ENCODE measurements around the gene RPL13A.

Gene RPL13A

DNA sequence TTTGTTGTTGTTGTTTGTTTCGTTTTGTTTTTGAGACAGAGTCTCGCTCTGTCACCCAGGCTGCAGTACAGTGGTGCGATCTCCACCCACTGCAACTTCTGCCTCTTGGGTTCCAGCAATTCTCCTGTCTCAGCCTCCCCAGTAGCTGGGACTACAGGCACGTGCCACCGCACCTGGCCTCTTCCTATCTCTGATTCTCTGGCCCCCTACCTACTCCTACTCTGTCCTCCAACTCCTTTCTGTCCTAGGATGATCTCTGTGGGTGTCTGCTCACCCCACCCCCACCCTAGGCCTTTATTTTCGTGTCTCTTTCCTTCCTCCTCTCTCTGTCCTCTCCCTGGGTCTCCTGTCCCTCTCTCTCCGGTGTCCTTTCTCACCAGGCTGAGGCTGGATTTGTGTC, 37.0 kb upstream of the RPL13A start:
- DNase-seq (ENCODE audit: low spot score) = no peak
- TF ChIP-seq, protein P1, sequence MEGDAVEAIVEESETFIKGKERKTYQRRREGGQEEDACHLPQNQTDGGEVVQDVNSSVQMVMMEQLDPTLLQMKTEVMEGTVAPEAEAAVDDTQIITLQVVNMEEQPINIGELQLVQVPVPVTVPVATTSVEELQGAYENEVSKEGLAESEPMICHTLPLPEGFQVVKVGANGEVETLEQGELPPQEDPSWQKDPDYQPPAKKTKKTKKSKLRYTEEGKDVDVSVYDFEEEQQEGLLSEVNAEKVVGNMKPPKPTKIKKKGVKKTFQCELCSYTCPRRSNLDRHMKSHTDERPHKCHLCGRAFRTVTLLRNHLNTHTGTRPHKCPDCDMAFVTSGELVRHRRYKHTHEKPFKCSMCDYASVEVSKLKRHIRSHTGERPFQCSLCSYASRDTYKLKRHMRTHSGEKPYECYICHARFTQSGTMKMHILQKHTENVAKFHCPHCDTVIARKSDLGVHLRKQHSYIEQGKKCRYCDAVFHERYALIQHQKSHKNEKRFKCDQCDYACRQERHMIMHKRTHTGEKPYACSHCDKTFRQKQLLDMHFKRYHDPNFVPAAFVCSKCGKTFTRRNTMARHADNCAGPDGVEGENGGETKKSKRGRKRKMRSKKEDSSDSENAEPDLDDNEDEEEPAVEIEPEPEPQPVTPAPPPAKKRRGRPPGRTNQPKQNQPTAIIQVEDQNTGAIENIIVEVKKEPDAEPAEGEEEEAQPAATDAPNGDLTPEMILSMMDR (IDR thresholded peaks at IDR 0.05; ENCODE audit: extremely low read depth, missing control alignments) = no peak

DNA sequence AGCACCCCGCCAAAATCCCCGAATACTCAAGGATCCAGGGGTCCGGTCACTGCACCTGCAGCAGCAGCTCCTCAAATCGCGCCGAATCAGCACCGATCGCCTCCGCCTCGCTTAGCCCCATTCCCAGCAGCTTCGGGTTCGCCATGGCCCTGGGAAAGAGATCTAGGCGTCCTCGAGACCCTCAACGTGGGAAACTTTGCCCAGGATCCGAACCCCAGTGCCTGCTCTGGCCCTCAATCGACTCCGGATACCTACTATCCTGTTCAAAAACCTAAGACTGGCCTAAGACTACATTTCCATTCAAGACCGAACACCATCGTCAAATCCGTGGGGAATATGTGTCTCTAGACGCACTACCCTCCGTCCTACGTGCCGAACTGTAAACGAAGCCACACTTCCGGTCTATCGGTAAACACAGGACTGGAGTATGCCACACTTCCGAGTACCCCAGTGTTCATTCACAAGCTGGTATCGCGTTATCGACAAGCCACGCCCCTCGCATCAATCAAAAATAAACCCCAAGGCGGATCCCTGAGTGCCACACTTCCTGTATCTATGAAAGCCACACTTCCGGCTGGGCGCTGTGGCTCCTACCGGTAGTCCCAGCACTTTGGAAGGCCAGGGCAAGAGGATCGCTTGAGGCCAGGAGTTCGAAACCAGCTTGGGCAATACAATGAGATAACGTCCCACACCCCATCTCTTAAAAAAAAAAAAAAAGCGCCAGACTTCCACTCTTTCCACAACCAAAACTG, 35.8 kb upstream of the RPL13A start, which contains the start of gene PIH1D1:
PIH1D1 (minus strand) TSS at position 385 of the 752 bp plus-strand sequence; CDS start at position 145, 240 bp downstream.
- peak; percentile 90 for DNase-seq (ENCODE audit: low spot score)
- TF ChIP-seq, protein P1 (IDR thresholded peaks at IDR 0.05; ENCODE audit: extremely low read depth, missing control alignments) = no peak

DNA sequence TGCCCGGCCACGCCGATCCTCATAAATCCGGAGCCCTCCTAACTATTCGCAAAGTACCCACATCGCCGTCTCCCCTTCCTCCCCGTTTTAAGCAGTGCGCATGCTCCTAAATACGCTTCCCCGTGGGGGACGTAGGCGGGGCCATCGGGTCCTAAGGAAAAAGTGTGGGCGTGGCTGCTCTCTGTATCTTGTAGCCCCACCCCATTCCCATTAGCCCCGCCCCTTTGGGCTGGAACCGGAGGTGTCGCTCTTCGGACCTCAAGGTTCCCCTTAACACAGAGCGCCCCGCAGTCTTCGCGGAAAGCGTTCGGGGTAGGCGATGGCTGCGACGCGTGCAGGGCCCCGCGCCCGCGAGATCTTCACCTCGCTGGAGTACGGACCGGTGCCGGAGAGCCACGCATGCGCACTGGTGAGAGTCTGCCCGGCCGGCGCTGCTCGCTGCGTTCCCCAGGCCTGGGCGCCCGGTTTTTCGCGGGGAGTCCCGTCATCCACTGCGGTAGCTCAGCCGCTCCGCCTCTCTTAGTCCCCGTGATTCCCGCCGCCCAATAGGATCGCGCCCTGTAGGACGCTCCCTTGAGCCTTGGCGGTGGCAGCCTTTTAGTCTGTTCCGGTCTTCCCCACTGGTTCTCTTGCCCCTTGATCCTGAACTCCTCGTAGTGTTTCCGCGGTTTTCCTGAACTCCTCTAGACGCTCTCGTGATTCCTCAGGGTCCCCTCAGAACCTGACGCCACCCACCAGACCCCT, 34.2 kb upstream of the RPL13A start, which contains the start of gene ALDH16A1:
ALDH16A1 (plus strand) TSS at position 213 of the 744 bp plus-strand sequence; CDS start at position 320, 107 bp downstream.
- peak; percentile 95 for DNase-seq (ENCODE audit: low spot score)
- TF ChIP-seq, protein P1 (IDR thresholded peaks at IDR 0.05; ENCODE audit: extremely low read depth, missing control alignments) = no peak

DNA sequence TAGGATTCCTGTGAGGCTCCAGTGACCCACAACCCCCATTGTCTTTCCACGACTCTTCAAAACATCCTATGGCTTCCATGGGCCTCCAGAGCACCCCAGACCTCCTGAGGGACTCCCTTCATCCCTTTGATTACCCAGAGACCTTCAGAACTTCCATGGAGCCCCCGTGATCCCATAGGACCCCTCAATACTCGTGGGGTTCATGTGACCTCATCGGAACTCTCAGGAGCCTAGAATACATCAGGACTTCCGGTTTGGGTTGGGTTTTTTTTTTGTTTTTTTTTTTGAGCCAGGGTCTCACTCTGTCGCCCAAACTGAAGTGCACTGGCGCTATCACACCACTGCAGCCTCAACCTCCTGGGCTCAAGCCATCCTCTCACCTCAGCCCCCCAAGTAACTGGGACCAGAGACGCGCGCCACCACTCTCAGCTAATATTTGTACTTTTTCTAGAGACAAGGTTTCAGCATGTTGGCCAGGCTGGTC, 33.6 kb upstream of the RPL13A start:
- TF ChIP-seq, protein P1 (IDR thresholded peaks at IDR 0.05; ENCODE audit: extremely low read depth, missing control alignments) = no peak
- DNase-seq (ENCODE audit: low spot score) = peak; percentile 49

DNA sequence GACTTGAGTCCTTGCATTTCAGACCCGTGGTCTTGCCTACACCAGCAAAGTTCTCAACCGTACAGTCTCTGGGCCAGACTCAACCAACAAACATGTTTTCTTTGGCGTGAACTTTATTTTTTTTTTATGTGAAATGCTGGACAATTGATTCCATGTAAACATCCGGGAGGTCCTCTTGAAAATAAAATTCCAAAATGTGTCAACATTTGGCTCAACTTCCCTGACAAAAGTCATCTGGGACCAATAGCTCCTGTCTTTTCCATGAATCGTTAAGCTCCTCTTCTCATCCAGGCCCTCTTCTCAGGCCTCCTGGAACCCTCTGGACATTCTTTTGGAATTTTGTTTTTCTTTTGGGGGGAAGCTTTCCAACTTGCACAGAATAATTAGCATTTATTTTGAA, 31.6 kb upstream of the RPL13A start:
- TF ChIP-seq, protein P1 (IDR thresholded peaks at IDR 0.05; ENCODE audit: extremely low read depth, missing control alignments) = no peak
- DNase-seq (ENCODE audit: low spot score) = no peak

DNA sequence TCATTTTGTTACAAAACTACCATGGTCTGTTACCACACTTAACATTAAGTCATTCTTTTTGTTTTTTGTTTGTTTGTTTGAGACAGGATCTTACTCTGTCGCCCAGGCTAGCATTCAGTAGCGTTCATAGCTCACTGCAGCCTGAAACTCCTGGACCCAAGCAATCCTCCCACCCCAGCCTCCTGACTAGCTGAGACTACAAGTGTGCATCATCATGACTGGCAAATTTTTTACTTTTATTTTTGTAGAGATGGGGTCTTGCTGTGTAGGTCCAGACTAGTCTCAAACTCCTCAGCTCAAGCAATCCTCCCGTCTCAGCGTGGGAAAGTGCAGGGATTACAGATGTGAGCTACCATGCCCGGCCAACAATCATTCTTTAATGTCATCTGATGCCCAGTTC, 31.1 kb upstream of the RPL13A start:
- TF ChIP-seq, protein P1 (IDR thresholded peaks at IDR 0.05; ENCODE audit: extremely low read depth, missing control alignments) = no peak
- no peak for DNase-seq (ENCODE audit: low spot score)

DNA sequence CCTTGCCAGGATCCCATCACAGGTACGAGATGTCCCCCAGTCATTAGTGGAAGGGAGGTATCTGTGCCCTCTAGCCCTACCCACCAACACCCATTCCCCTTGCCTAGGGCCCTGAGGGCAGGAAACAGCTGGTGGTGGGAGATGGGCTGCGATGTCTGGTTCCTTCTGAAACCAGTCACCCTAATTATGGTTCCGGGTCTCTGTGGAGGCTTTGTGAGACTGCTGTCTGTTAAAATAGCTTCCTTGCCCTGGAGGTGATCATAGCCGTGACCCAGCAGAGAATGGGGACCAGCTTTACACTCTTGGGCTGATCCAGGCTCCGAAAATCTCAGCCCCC, 28.9 kb upstream of the RPL13A start:
- TF ChIP-seq, protein P1 (IDR thresholded peaks at IDR 0.05; ENCODE audit: extremely low read depth, missing control alignments) = no peak
- peak; percentile 31 for DNase-seq (ENCODE audit: low spot score)
